NAMALWA (cell line): ENCODE results near the gene LMCD1.

Experiments
- DNase-seq: peaks from one replicate; pipeline ENCODE4 v3.0.0-alpha.2; 2015; ENCODE audit warnings: low spot score

Gene LMCD1

GRCh38 chr3:8484409-8485140 is 17.0 kb upstream of the LMCD1 start:
- no peak for DNase-seq

- no peak for DNase-seq
Measured at GRCh38 chr3:8485141-8485870, 16.3 kb upstream of the LMCD1 start.

- no peak for DNase-seq
Measured at GRCh38 chr3:8485943-8486342, 15.7 kb upstream of the LMCD1 start.

GRCh38 chr3:8486434-8486833 is 15.2 kb upstream of the LMCD1 start:
- DNase-seq = no peak

GRCh38 chr3:8486936-8487335 is 14.7 kb upstream of the LMCD1 start:
- DNase-seq = no peak

GRCh38 chr3:8488411-8488810 is 13.2 kb upstream of the LMCD1 start:
- DNase-seq = no peak

GRCh38 chr3:8488877-8489276 is 12.7 kb upstream of the LMCD1 start:
- DNase-seq = no peak

- DNase-seq = no peak
Measured at GRCh38 chr3:8489278-8489792, 12.3 kb upstream of the LMCD1 start.

- no peak for DNase-seq
Measured at GRCh38 chr3:8490079-8490552, 11.5 kb upstream of the LMCD1 start.

GRCh38 chr3:8491271-8492144 is 10.1 kb upstream of the LMCD1 start:
- DNase-seq = no peak

- DNase-seq = no peak
Measured at GRCh38 chr3:8492744-8493511, 8.7 kb upstream of the LMCD1 start.

- no peak for DNase-seq
Measured at GRCh38 chr3:8493744-8494143, 7.9 kb upstream of the LMCD1 start.

- no peak for DNase-seq
Measured at GRCh38 chr3:8494327-8494726, 7.3 kb upstream of the LMCD1 start.

- DNase-seq = no peak
Measured at GRCh38 chr3:8497582-8497981, 4.0 kb upstream of the LMCD1 start.

GRCh38 chr3:8499181-8499611 is 2.4 kb upstream of the LMCD1 start:
- no peak for DNase-seq

- DNase-seq = no peak
Measured at GRCh38 chr3:8500319-8500988, 1.2 kb upstream of the LMCD1 start.

GRCh38 chr3:8500989-8501370 is 643 bp upstream of the LMCD1 start:
- no peak for DNase-seq

GRCh38 chr3:8503461-8503860 is 1.8 kb downstream of the LMCD1 start:
- DNase-seq = no peak

GRCh38 chr3:8503871-8504610 is 2.4 kb downstream of the LMCD1 start:
- no peak for DNase-seq

- DNase-seq = no peak
Measured at GRCh38 chr3:8504611-8504973, 3.0 kb downstream of the LMCD1 start.
